Measurements from ENCODE around the gene CENPS.
"Not testable (repeated sequence)": the region's sequence is repeated elsewhere in the genome, so short reads cannot be mapped to it uniquely, and the experiment has no call there.

Gene CENPS

GRCh38 chr1:10421637-10422036, 8.6 kb upstream of the CENPS start:
- no peak for DNase-seq

- DNase-seq, result no peak
Observed at GRCh38 chr1:10424034-10424433, 6.2 kb upstream of the CENPS start.

GRCh38 chr1:10424651-10425050, 5.6 kb upstream of the CENPS start:
- DNase-seq, result no peak

- DNase-seq, result not testable (repeated sequence)
Observed at GRCh38 chr1:10425826-10426534, 4.3 kb upstream of the CENPS start.

- DNase-seq, result not testable (repeated sequence)
Observed at GRCh38 chr1:10426535-10426848, 3.7 kb upstream of the CENPS start.

GRCh38 chr1:10428984-10429383, 1.2 kb upstream of the CENPS start:
- DNase-seq, result no peak

GRCh38 chr1:10429868-10430215, 391 bp upstream of the CENPS start:
- no peak for DNase-seq

GRCh38 chr1:10431070-10431730, 967 bp downstream of the CENPS start:
- DNase-seq, result no peak

GRCh38 chr1:10432910-10433700, 2.9 kb downstream of the CENPS start:
- DNase-seq, result no peak

GRCh38 chr1:10433790-10434189, 3.6 kb downstream of the CENPS start:
- no peak for DNase-seq

- no peak for DNase-seq
Observed at GRCh38 chr1:10434590-10434989, 4.4 kb downstream of the CENPS start.

GRCh38 chr1:10437052-10437451, 6.8 kb downstream of the CENPS start:
- DNase-seq, result no peak

GRCh38 chr1:10438677-10439163, 8.5 kb downstream of the CENPS start:
- DNase-seq, result no peak

GRCh38 chr1:10440305-10440704, 10.1 kb downstream of the CENPS start:
- DNase-seq, result no peak

- no peak for DNase-seq
Observed at GRCh38 chr1:10440794-10441193, 10.6 kb downstream of the CENPS start.

GRCh38 chr1:10444248-10444647, 14.0 kb downstream of the CENPS start:
- DNase-seq, result no peak

- no peak for DNase-seq
Observed at GRCh38 chr1:10444795-10445397, 14.7 kb downstream of the CENPS start.

- no peak for DNase-seq
Observed at GRCh38 chr1:10446790-10447422, 16.7 kb downstream of the CENPS start.

- no peak for DNase-seq
Observed at GRCh38 chr1:10449751-10450150, 19.5 kb downstream of the CENPS start, which contains the start of gene CORT. CORT (plus strand) TSS chr1:10450031; CDS start chr1:10450224, 193 bp downstream.

- no peak for DNase-seq
Observed at GRCh38 chr1:10450156-10450814, 20.1 kb downstream of the CENPS start.

GRCh38 chr1:10450836-10451235, 20.6 kb downstream of the CENPS start:
- DNase-seq, result no peak

- DNase-seq, result no peak
Observed at GRCh38 chr1:10451287-10451686, 21.1 kb downstream of the CENPS start.

Data from NCI-H2029 treated with DMSO at 0.1 percent for 48 hours (cell line).